Effector memory CD4-positive, alpha-beta T cell (primary cell): Measurements from ENCODE around the gene WDR13.
"Not testable (repeated sequence)": the region's sequence is repeated elsewhere in the genome, so short reads cannot be mapped to it uniquely, and the experiment has no call there.

Source experiments
- DNase-seq, 3 donors: peaks; one replicate each; pipeline ENCODE4 v3.0.0-alpha.2; 2020
- H3K27ac ChIP-seq: 2 replicates; pipeline ENCODE4 v1.7.0; 2013; ENCODE audit warnings: mild to moderate bottlenecking, low read length, moderate library complexity; ENCODE audit not compliant: insufficient read depth, poor library complexity, severe bottlenecking
- H3K27me3 ChIP-seq: replicated peaks from 2 replicates; pipeline ENCODE4 v1.7.0; 2013; ENCODE audit warnings: mild to moderate bottlenecking, low read length; ENCODE audit not compliant: insufficient read depth, control insufficient read depth, poor library complexity, severe bottlenecking
- H3K36me3 ChIP-seq: 2 replicates; pipeline ENCODE4 v1.7.0; 2013; ENCODE audit warnings: mild to moderate bottlenecking, low read length, moderate library complexity; ENCODE audit not compliant: control insufficient read depth, insufficient read depth
- H3K4me1 ChIP-seq: 2 replicates; pipeline ENCODE4 v1.7.0; 2013; ENCODE audit warnings: low read length, mild to moderate bottlenecking; ENCODE audit not compliant: control insufficient read depth, insufficient read depth, poor library complexity, severe bottlenecking
- H3K4me3 ChIP-seq: 2 replicates; pipeline ENCODE4 v1.7.0; 2013; ENCODE audit warnings: low read length, low read depth, mild to moderate bottlenecking; ENCODE audit not compliant: insufficient read depth, poor library complexity, severe bottlenecking
- H3K9me3 ChIP-seq: 2 replicates; pipeline ENCODE4 v1.7.0; 2013; ENCODE audit warnings: mild to moderate bottlenecking, low read length, moderate library complexity; ENCODE audit not compliant: control insufficient read depth
- total RNA-seq, 3 donors: gene quantifications; one replicate each; lab custom pipeline; 2026; lab: John Stamatoyannopoulos, UW

Gene WDR13
- 42.5 to 44.6 (median 44.0) reads per million in 3 donors for total RNA-seq

DNA sequence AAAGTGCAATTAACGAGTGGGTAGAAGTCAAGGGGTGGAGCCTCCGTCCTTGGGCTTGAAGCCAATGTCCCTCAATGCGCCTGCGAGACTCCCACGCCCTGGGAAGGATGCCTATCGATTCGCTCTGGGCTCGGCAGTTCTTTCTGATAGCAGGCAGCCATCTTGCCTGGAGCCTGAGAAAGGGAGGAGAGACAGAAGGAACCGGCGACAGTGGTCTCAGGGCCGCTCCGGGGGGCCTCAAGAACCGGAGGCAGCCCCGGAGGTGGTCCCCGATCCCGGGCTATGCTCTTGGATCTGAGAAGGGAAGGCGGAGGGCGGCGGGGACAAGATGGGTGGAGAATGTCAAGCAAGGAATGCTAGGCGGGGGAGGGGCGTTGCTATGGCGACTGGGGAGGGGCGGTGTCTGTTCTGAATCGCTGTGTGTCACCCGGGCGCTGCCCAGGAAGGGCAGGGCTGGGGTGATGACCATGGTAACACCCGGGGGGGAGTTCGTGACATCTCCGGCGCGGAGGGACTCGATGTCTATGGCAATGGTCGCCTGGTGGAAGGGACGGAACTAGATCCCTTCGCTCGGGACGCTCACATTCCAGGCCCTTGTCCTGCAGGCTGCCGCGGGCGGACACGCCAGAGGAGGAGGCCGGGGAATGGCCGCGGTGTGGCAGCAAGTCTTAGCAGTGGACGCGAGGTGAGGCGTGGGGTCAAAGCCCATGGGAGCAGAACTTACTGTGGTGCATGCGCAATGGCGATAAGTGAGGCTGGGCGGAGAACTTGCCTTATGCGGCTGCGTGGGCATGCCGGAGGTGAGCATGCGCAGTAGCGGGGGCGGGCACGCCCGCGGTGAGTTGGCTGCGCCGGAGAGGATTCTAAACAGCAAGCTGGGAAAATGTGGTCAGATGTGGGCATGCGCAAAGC lies at the start of gene WDR13:
Gene WDR13 (plus strand): TSS at position 140 of the 912 bp plus-strand sequence. CDS start 505 bp downstream, at position 645.
- H3K4me3 ChIP-seq: peak within 1 kb of the TSS; percentile 74
- H3K27ac ChIP-seq: peak within 1 kb of the TSS; percentile 98
- peaks cover 10% of the 10 kb centered on the region for H3K36me3 ChIP-seq
- no peaks in the 10 kb centered on the region for H3K9me3 ChIP-seq
- peak; percentile 78 to 85 (median 85) for DNase-seq
- no peaks in the 10 kb centered on the region for H3K4me1 ChIP-seq
- H3K27me3 ChIP-seq: no peaks in the 10 kb centered on the region

DNA sequence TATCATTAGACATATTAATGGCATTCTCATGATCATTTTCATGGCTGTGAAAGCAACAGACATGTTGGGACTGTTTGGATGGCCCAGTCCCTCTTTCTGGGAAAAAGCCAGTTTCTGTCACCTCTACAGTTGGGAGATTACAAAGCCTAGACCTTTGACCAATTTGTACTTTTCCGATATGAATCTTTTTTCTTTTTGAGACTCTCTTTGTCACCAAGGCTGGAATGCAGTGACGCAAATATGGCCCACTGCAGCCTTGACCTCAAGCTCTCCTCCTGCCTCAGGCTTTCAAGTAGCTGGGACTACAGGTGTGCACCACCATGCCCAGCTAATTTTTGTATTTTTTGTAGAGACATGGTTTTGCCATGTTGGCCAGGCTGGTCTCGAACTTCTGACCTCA lies 48.4 kb upstream of the WDR13 start:
- no peak for DNase-seq
- H3K27me3 ChIP-seq: no peaks in the 10 kb centered on the region
- H3K4me1 ChIP-seq: no peaks in the 10 kb centered on the region
- H3K36me3 ChIP-seq: peaks cover 5% of the 10 kb centered on the region
- no peak overlapping the region for H3K27ac ChIP-seq
- H3K4me3 ChIP-seq: no peak overlapping the region
- H3K9me3 ChIP-seq: no peaks in the 10 kb centered on the region

DNA sequence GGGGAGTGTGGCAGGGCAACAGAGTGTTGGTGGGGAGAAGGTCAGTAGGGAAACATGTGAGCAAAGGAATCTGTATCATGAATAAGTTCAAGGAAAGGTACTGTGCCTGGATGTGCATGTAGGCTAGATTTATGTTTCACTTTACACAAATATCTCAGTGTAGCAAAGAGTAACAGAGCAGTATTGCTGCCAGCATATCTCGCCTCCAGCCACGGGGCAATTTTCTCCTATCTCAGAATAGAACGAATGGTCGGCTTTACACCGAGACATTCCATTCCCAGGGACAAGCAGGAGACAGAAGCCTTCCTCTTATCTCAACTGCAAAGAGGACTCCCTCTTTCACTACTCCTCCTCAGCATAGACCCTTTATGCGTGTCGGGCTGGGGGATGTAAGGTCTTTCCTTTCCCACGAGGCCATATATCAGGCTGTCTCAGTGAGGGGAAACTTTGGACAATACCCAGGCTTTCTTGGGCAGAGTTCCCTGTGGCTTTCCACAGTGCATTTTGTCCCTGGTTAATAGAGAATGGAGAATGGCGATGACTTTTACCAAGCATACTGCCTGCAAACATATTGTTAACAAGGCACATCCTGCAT lies 41.5 kb upstream of the WDR13 start:
- H3K4me3 ChIP-seq, H3K27me3 ChIP-seq, H3K27ac ChIP-seq, H3K36me3 ChIP-seq, H3K9me3 ChIP-seq, DNase-seq, H3K4me1 ChIP-seq: not testable (repeated sequence)

GRCh38 chrX:48558271-48558670 lies 39.0 kb upstream of the WDR13 start:
- Histone ChIP-seq H3K36me3 (peaks cover 7% of the 10 kb centered on the region), H3K4me1 (no peaks in the 10 kb centered on the region), H3K27me3 (no peaks in the 10 kb centered on the region), H3K27ac (no peak overlapping the region), H3K9me3 (no peaks in the 10 kb centered on the region), H3K4me3 (no peak overlapping the region)
- no peak for DNase-seq

GRCh38 chrX:48559636-48560035 lies 37.7 kb upstream of the WDR13 start:
- Histone ChIP-seq H3K9me3 (no peaks in the 10 kb centered on the region), H3K36me3 (peaks cover 7% of the 10 kb centered on the region)

DNA sequence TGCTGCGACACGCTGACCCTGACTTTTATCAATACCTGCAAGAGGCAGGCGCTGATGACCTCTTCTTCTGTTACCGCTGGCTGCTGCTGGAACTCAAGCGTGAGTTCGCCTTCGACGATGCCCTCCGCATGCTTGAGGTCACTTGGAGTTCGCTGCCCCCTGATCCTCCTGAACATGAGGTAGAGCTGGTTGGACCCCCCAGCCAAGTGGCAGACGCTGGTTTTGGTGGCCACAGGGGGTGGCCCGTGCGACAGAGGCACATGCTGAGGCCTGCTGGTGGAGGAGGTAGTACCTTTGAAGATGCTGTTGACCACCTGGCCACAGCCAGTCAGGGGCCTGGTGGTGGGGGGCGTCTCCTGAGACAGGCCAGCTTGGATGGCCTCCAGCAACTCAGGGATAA lies 37.2 kb upstream of the WDR13 start:
- Histone ChIP-seq H3K4me3 (no peak overlapping the region), H3K4me1 (no peaks in the 10 kb centered on the region), H3K27me3 (no peaks in the 10 kb centered on the region), H3K27ac (no peak overlapping the region), H3K9me3 (no peaks in the 10 kb centered on the region), H3K36me3 (peaks cover 7% of the 10 kb centered on the region)
- no peak for DNase-seq

More at GRCh38 chrX:48559636-48560035, 37.7 kb upstream of the WDR13 start:
- DNase-seq: no peak
- Histone ChIP-seq H3K4me1 (no peaks in the 10 kb centered on the region), H3K27ac (no peak overlapping the region), H3K4me3 (no peak overlapping the region), H3K27me3 (no peaks in the 10 kb centered on the region)

DNA sequence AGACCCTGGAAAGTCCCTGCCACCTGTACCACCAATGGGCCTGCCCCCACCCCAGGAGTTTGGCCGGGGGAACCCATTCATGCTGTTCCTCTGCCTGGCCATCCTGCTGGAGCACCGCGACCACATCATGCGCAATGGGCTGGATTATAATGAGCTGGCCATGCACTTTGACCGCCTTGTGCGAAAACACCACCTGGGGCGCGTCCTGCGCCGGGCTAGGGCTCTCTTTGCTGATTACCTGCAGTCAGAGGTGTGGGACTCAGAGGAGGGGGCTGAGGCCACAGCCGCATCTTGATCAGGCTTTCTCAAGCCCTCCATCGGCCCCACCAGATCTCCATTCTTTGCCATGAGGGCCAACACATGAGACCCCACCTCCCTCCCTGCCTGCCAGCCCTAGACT lies 36.6 kb upstream of the WDR13 start:
- H3K9me3 ChIP-seq: no peaks in the 10 kb centered on the region
- peaks cover 7% of the 10 kb centered on the region for H3K36me3 ChIP-seq
- H3K4me3 ChIP-seq: no peak overlapping the region
- no peak overlapping the region for H3K27ac ChIP-seq
- H3K27me3 ChIP-seq: no peaks in the 10 kb centered on the region
- no peaks in the 10 kb centered on the region for H3K4me1 ChIP-seq
- DNase-seq: no peak

DNA sequence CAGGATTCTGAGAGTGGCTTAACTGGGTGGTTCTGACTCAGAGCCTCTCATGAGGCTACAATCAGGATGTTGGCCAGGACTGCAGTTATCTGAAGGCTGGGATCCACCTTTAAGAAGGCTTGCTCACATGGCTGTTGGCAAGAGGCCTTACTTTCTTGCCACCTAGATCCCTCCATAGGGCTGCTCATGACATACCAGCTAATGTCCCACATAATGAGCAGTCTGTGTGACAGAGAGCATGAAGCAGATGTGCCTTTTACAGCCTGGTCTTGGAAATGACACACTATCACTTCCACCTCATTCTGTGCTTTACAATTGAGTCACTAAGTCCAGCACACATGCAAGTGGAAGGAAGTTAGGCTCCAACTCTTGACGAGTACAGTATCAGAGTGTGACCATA lies 27.3 kb upstream of the WDR13 start:
- Histone ChIP-seq H3K27ac (no peak overlapping the region), H3K27me3 (no peaks in the 10 kb centered on the region), H3K9me3 (no peaks in the 10 kb centered on the region), H3K4me1 (peaks cover 2% of the 10 kb centered on the region), H3K36me3 (no peaks in the 10 kb centered on the region), H3K4me3 (no peak overlapping the region)
- DNase-seq: no peak

- Histone ChIP-seq H3K9me3 (no peaks in the 10 kb centered on the region), H3K4me1 (peaks cover 15% of the 10 kb centered on the region), H3K36me3 (peaks cover 22% of the 10 kb centered on the region), H3K27me3 (no peaks in the 10 kb centered on the region), H3K27ac (peak overlapping the region; percentile 99), H3K4me3 (no peak overlapping the region)
- peak in 1 of 3 donors; percentile 9 for DNase-seq
Measured at GRCh38 chrX:48573690-48574269, 23.5 kb upstream of the WDR13 start.
